HG03457 (cell line): Measurements from ENCODE around the gene FKBP8.
"Not testable (repeated sequence)": the region's sequence is repeated elsewhere in the genome, so short reads cannot be mapped to it uniquely, and the experiment has no call there.

Source experiments
- ATAC-seq: cut with Tn5 transposase; IDR thresholded peaks from one replicate; pipeline ENCODE4 v1.9.1; 2021; ENCODE audit warnings: moderate number of reproducible peaks; ENCODE audit not compliant: unreplicated experiment

FKBP8 gene

GRCh38 chr19:18542941-18543813 is at the start of gene FKBP8:
TSS of gene FKBP8 (minus strand) at chr19:18543573. CDS start at chr19:18541970, 1,603 bp downstream.
- ATAC-seq = peak; percentile 78

- ATAC-seq = not testable (repeated sequence)
Observed at GRCh38 chr19:18592732-18593131, 49.4 kb upstream of the FKBP8 start.

GRCh38 chr19:18591735-18592385 is 48.5 kb upstream of the FKBP8 start:
- no peak for ATAC-seq

GRCh38 chr19:18590273-18591272 is 47.2 kb upstream of the FKBP8 start:
- ATAC-seq = no peak

GRCh38 chr19:18589380-18590272 is 46.3 kb upstream of the FKBP8 start:
- no peak for ATAC-seq

- ATAC-seq = peak; percentile 59
Observed at GRCh38 chr19:18588611-18589379, 45.4 kb upstream of the FKBP8 start, which contains the start of gene REX1BD. TSS of gene REX1BD (plus strand) at chr19:18588798. CDS start at chr19:18588802, 4 bp downstream.

- no peak for ATAC-seq
Observed at GRCh38 chr19:18587962-18588610, 44.7 kb upstream of the FKBP8 start.

GRCh38 chr19:18587561-18587960 is 44.2 kb upstream of the FKBP8 start:
- ATAC-seq = no peak

GRCh38 chr19:18586306-18586705 is 42.9 kb upstream of the FKBP8 start:
- ATAC-seq = no peak

GRCh38 chr19:18580311-18580710 is 36.9 kb upstream of the FKBP8 start:
- no peak for ATAC-seq

- ATAC-seq = no peak
Observed at GRCh38 chr19:18577365-18577914, 34.1 kb upstream of the FKBP8 start.

GRCh38 chr19:18576383-18576782 is 33.0 kb upstream of the FKBP8 start:
- ATAC-seq = no peak

GRCh38 chr19:18574691-18575291 is 31.4 kb upstream of the FKBP8 start:
- no peak for ATAC-seq

- ATAC-seq = peak; percentile 80
Observed at GRCh38 chr19:18571564-18572344, 28.4 kb upstream of the FKBP8 start, which contains the start of gene UBA52. TSS of gene UBA52 (plus strand) at chr19:18571857. CDS start at chr19:18573301, 1,444 bp downstream.

GRCh38 chr19:18568367-18568766 is 25.0 kb upstream of the FKBP8 start:
- ATAC-seq = no peak

GRCh38 chr19:18566953-18567352 is 23.6 kb upstream of the FKBP8 start:
- ATAC-seq = no peak

GRCh38 chr19:18562086-18562485 is 18.7 kb upstream of the FKBP8 start:
- ATAC-seq = no peak
